NT2/D1 (cell line): ENCODE data around the gene MAIP1.

Experiments
- SUZ12 ChIP-seq: IDR thresholded peaks from 2 replicates; pipeline ENCODE4 v1.6.1; 2011; ENCODE audit not compliant: insufficient read length, insufficient read depth; ENCODE audit errors: extremely low read depth
- YY1 ChIP-seq: IDR thresholded peaks from 2 replicates; pipeline ENCODE4 v1.6.1; 2011; ENCODE audit not compliant: insufficient read length, insufficient read depth
- ZNF274 ChIP-seq: IDR thresholded peaks from 2 replicates; pipeline ENCODE4 v1.6.1; 2011; ENCODE audit warnings: mild to moderate bottlenecking, low read depth, low read length

GRCh38 chr2:199994371-199994770 is 39.0 kb downstream of the MAIP1 start:
- TF ChIP-seq ZNF274 (no peak), YY1 (no peak), SUZ12 (no peak)
